Measurements from ENCODE around the gene ROPN1L.

DNA sequence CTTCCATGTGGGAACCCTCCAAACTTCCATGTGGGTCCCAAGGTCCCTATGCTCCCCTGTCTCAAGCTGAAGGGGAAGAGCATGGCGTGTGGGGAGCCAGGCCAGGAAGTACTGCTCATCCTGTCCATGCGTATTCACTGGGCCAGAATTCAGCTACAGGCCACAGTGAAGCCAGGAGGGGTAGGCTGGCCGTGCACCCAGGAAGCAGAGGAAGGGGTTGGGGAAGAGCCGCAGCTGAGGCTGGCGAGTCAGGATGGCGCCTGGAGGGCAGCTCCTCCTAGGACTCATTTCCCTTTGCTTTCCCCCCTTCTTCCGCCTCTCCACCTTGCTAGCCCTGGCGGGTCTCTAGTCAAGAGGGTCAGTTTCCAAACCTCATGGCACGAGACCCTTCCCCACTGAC, 57.4 kb downstream of the ROPN1L start:
- TF ChIP-seq, protein P1, sequence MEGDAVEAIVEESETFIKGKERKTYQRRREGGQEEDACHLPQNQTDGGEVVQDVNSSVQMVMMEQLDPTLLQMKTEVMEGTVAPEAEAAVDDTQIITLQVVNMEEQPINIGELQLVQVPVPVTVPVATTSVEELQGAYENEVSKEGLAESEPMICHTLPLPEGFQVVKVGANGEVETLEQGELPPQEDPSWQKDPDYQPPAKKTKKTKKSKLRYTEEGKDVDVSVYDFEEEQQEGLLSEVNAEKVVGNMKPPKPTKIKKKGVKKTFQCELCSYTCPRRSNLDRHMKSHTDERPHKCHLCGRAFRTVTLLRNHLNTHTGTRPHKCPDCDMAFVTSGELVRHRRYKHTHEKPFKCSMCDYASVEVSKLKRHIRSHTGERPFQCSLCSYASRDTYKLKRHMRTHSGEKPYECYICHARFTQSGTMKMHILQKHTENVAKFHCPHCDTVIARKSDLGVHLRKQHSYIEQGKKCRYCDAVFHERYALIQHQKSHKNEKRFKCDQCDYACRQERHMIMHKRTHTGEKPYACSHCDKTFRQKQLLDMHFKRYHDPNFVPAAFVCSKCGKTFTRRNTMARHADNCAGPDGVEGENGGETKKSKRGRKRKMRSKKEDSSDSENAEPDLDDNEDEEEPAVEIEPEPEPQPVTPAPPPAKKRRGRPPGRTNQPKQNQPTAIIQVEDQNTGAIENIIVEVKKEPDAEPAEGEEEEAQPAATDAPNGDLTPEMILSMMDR (IDR thresholded peaks at IDR 0.05) = no peak
- no peak for TF ChIP-seq POLR2A (IDR thresholded peaks at IDR 0.05)

All from lower leg skin (tissue), 3 donors.